Glomerular visceral epithelial cell (primary cell): ENCODE data around the gene PLCH1.
"Not testable (repeated sequence)": the region's sequence is repeated elsewhere in the genome, so short reads cannot be mapped to it uniquely, and the experiment has no call there.

Experiments used
- DNase-seq: peaks from one replicate; pipeline ENCODE4 v3.0.0-alpha.2; 2016; ENCODE audit errors: extremely low spot score

The PLCH1 gene

GRCh38 chr3:155641956-155642355, 102.9 kb downstream of the PLCH1 start:
- DNase-seq, result no peak

GRCh38 chr3:155640098-155640497, 104.8 kb downstream of the PLCH1 start:
- peak; percentile 10 for DNase-seq

GRCh38 chr3:155639462-155640055, 105.3 kb downstream of the PLCH1 start:
- no peak for DNase-seq

DNA sequence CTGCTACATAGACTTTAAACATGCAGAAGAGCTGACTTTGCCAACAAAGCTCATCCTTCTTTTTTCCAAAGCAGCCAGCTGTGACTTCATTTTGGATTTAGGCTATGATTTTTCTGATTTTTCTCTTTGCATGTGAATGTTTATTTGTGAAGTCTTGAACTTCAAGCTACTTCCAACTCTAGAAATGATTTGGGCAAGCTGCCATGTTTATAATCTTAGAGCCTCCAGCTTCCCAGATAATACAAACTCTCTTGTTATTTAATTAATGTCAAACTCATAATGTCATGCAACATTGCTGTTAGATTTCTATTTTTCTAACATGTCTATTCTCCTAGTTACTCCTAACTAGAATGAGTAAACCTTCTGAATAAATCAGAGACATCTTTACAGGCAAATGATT, 106.4 kb downstream of the PLCH1 start:
- DNase-seq, result not testable (repeated sequence)

DNA sequence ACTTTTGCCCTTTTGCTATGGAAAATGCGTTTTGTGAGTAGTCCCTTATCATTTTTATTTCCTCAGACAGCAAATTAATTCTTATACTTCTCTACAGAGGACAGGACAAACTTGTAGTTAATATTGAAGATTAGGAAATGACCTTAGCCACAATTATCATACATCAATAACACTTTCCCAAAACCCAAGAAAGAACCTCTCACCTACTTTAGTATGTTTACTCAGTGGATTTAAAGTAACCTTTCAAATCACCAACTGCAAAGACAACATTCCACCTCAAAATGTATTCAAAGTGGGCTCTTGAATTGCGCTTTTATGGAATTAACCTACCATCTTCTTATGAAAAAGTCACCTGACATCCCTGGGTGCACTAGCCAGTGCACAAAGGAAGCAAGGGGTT, 107.3 kb downstream of the PLCH1 start:
- no peak for DNase-seq

DNA sequence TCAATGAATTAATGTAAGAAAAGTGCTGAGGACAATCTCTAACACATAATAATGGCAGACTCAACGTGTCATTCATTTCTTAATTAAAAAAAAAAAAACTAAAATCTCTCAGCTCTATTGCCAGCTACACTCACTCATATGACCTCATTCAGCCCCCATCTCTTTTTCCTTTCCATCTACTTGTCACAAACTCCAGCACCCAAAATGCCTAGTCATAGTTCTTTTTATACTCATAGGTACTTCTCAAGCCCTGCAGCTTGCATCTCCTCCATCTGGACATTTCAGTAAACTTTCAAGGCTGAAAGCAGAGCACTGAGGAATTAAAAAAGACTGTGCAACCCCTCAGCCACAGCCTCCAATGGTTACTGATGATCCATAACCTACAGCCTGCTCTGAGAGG, 109.8 kb downstream of the PLCH1 start:
- no peak for DNase-seq

DNA sequence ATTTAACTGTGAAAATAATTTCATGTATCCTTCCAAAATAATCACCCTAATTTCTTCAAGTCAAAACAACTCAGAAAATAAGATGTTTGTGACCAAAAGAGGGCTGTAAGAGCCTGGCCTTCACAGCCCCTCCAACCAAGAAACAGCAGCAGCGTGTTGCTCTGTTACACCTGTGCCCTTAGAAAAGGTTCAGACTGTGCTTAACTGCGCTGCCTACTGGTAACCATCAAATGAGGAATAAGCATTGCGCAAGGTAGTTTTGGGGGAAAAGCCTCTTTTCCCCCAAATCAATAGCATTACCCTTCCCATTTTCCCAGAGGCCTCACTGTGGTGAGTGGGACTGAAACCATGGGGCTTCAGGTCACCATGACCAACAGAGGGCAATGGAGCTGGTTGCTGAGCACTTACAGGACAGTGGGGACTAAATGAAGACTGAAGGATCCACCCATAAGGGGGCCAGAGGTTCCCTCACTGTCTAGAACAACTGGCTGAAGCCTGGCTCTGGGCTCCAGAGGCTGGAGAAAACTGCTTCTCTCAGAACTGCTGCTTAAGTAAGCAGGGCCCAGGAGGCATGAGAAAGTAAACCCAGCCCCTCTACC, 110.7 kb downstream of the PLCH1 start:
- DNase-seq, result no peak

DNA sequence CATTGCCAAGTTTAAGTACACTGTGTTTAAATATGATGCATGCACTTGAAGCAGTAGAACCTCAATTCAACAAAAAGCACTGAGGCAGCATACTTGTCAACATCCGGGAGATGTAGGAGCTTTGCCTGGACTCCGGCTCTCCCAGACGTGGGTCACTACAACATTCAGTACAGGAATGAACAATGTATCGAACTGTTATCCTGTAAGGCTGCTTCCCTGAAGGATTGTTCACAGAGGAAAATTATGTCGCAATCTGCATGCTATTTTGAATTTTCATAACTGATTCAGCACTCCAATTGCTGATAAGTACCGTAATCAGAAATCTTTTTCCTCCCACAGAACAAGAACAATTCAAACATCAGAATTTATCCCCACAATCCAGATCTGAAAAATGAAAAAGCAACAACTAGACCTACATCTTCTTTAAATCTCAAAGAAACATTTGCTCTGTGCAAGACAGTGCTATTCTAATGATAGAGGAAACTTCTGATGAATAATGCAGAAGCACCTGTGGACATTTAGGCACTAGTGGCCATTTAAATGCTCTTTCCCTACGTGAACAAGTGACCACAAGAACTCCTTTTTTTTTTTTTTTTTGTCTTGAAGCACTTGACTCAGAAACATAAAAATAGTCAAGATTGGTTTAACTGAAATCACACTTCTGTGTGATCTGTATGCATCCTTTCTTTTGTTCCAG, 113.4 kb downstream of the PLCH1 start:
- no peak for DNase-seq

DNA sequence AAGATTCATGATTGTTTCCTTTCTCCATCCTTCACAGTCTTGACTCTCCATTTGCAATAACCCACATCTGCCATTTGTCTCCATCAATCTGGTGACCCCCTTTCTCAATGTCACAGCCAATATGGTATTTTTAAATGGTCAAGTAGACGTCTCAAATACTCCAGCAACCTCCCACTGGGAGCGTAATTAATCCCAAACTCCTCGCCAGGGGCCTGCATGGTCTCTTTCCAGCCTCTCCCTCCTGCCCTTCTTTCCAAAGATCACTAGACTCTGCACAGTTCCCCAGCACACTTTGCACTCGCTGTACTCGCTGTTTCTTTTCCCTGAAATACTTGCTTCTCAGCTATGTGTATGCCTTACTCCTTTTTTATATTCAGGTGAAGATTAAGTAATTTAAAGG, 115.3 kb downstream of the PLCH1 start:
- DNase-seq, result no peak

GRCh38 chr3:155629056-155629455, 115.8 kb downstream of the PLCH1 start:
- no peak for DNase-seq

- DNase-seq, result not testable (repeated sequence)
Observed at GRCh38 chr3:155622647-155623046, 122.2 kb downstream of the PLCH1 start.

- DNase-seq, result not testable (repeated sequence)
Observed at GRCh38 chr3:155620552-155620951, 124.3 kb downstream of the PLCH1 start.

GRCh38 chr3:155619118-155619915, 125.6 kb downstream of the PLCH1 start:
- DNase-seq, result no peak

DNA sequence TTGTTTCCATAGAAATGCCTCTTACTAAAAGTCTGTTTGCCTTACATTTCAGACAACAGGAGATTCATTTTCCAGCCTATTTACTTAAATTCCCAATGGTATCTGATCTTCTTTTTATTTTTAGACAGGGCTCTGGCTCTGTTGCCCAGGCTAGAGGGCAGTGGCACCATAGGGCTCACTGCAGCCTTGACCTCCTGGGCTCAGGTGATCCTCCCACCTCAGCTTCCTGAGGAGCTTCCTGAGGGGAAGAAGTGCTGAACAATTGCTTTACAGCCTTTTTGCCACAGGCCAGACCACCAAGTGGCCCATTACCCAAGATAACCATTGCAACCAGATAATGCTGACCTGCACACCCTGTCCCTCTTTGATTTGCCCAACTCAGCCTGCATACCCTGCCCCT, 126.3 kb downstream of the PLCH1 start:
- no peak for DNase-seq

GRCh38 chr3:155617346-155617925, 127.4 kb downstream of the PLCH1 start:
- no peak for DNase-seq

- not testable (repeated sequence) for DNase-seq
Observed at GRCh38 chr3:155615141-155615540, 129.7 kb downstream of the PLCH1 start.

- DNase-seq, result not testable (repeated sequence)
Observed at GRCh38 chr3:155614410-155614809, 130.5 kb downstream of the PLCH1 start.

- no peak for DNase-seq
Observed at GRCh38 chr3:155611456-155611855, 133.4 kb downstream of the PLCH1 start.

DNA sequence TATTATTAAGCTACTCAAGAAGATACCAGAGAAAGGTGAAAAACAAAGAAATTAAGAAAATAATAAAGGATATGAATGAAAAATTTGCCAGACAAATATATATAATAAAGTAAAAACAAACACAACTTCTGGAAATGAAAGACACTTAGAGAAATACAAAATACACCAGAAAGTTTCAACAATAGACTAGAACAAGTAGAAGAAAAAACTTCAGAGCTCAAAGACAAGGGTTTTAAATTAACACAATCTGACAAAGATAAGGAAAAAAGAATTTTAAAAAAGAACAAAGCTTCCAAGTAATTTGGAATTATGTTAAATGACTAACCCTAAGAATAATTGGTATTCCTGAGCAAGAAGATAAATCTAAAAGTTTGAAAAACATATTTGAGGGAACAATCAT, 135.3 kb downstream of the PLCH1 start:
- DNase-seq, result no peak

DNA sequence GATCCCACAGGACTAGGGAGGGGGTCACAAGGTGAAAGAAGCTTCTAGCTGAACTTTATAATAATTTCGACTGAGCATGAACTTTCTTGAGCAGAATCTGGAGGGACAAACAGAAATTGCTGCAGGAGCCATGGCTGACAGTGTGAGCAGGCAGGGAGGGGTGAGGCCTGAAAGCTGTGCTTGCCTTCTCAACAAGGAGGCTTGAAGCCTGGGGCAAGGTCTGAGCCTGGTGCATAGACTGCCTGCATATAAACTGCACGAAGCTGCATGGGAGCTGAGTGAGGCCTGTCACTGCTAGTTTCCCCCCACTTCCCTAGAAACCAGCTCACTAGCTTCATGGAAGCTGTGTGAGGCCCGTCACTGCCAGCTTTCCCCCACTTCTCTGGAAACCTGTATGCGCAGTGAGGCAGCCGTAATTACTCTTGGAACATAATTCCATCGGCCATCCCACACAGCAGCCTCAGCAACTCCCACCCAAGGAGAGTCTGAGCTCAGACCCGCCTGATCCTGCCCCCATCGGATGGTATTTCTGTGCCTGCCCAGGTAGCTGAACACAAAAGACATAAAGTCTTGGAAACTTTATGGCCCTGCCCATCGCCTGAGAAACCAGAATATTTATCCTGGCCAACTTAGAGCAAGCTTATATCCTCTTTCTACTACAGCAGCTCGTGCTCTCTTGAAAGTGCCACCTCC, 136.5 kb downstream of the PLCH1 start:
- no peak for DNase-seq

GRCh38 chr3:155607761-155608160, 137.1 kb downstream of the PLCH1 start:
- DNase-seq, result no peak
